HUES64 (cell line): ENCODE data around the gene JMJD1C.
"Not testable (repeated sequence)": the region's sequence is repeated elsewhere in the genome, so short reads cannot be mapped to it uniquely, and the experiment has no call there.

ENCODE experiments used
- H3K27ac ChIP-seq: 2 replicates; pipeline ENCODE4 v1.7.0; 2013; ENCODE audit warnings: low read depth, low read length, inconsistent platforms
- H3K27me3 ChIP-seq: 2 replicates; pipeline ENCODE4 v1.6.1; 2013; ENCODE audit warnings: mild to moderate bottlenecking, low read length; ENCODE audit not compliant: insufficient read depth
- H3K36me3 ChIP-seq: 2 replicates; pipeline ENCODE4 v1.6.1; 2013; ENCODE audit warnings: mild to moderate bottlenecking, low read length; ENCODE audit not compliant: insufficient read depth
- H3K4me1 ChIP-seq: 2 replicates; pipeline ENCODE4 v1.6.1; 2013; ENCODE audit warnings: mild to moderate bottlenecking, low read length, moderate library complexity; ENCODE audit not compliant: insufficient read depth
- H3K4me3 ChIP-seq: 2 replicates; pipeline ENCODE4 v1.5.1; 2013; ENCODE audit warnings: mild to moderate bottlenecking, low read length, moderate library complexity
- H3K9ac ChIP-seq: 2 replicates; pipeline ENCODE4 v1.6.1; 2013; ENCODE audit warnings: mild to moderate bottlenecking, low read depth, low read length
- H3K9me3 ChIP-seq: 2 replicates; pipeline ENCODE4 v1.6.1; 2013; ENCODE audit warnings: low read depth, low read length; ENCODE audit not compliant: insufficient read depth
- WGBS: fragments of 150-250, 120-280 bp; methylation state at CpG from one replicate; pipeline ENCODE4 v1.1.7; 2013; ENCODE audit warnings: missing lambda C conversion rate; 5-methylcytosine and 5-hydroxymethylcytosine counted together

JMJD1C gene

DNA sequence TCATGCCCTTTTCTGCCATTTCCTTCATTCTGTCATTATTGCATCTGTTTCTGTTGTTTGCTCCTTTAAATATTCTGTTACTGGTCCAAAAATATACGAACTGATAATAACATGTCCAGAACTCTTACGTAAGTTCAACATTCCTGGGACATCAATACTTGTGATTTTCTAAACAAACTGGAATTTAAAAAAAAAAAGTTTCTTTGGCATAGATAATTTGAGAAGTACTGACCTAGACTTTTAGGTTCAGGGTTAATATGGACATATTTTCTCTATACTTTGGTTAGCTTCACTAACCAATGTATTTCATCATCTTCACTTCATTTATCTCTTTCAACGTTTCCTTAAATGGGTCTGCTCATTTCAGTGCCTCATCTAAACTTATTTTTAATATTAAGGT, 147.3 kb downstream of the JMJD1C start:
- H3K27me3 ChIP-seq = no peaks in the 10 kb centered on the region
- no peak overlapping the region for H3K4me3 ChIP-seq
- no peak overlapping the region for H3K9ac ChIP-seq
- WGBS = 89% methylated on average over 3 of the region's 3 CpGs
- peaks cover 13% of the 10 kb centered on the region; the same call in 1 of the 2 replicates for H3K4me1 ChIP-seq
- H3K9me3 ChIP-seq = no peaks in the 10 kb centered on the region
- no peaks in the 10 kb centered on the region for H3K36me3 ChIP-seq
- no peak overlapping the region for H3K27ac ChIP-seq

DNA sequence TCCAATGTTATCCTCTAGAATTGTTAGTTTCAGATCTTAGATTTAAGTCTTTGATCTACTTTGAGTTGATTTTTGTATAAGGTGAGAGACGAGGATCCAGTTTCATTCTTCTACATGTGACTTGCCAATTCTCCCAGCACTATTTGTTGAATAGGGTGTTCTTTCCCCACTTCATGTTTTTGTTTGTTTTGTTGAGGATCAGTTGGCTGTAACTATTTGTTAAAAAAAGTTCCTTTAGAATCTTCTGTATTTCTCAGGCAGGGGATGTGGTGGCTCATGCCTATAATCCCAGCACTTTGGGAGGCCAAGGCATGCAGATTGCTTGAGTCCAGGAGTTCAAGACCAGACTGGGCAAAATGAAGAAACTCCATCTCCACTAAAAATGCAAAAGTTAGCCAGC, 151.8 kb downstream of the JMJD1C start:
- Histone ChIP-seq H3K27me3 (no peaks in the 10 kb centered on the region), H3K36me3 (no peaks in the 10 kb centered on the region), H3K4me1 (0 out of 2 replicates have a peak, but pooled peaks cover 2% of the 10 kb centered on the region), H3K27ac (no peak overlapping the region), H3K9me3 (no peaks in the 10 kb centered on the region), H3K9ac (no peak overlapping the region), H3K4me3 (no peak overlapping the region)
- WGBS = 80% methylated on average over 1 of the region's 1 CpG

- no peaks in the 10 kb centered on the region for H3K36me3 ChIP-seq
- 0 out of 2 replicates have a peak, but pooled peaks cover 2% of the 10 kb centered on the region for H3K4me1 ChIP-seq
- no peak overlapping the region for H3K9ac ChIP-seq
- H3K9me3 ChIP-seq = no peaks in the 10 kb centered on the region
- 95% methylated on average over 3 of the region's 3 CpGs for WGBS
- H3K27ac ChIP-seq = no peak overlapping the region
- no peaks in the 10 kb centered on the region for H3K27me3 ChIP-seq
- H3K4me3 ChIP-seq = no peak overlapping the region
Measured at GRCh38 chr10:63313066-63313717, 152.6 kb downstream of the JMJD1C start.

GRCh38 chr10:63308628-63309027, 157.1 kb downstream of the JMJD1C start:
- no peaks in the 10 kb centered on the region for H3K27me3 ChIP-seq
- no peaks in the 10 kb centered on the region for H3K4me1 ChIP-seq
- no peaks in the 10 kb centered on the region for H3K36me3 ChIP-seq
- H3K9ac ChIP-seq = no peak overlapping the region
- H3K4me3 ChIP-seq = no peak overlapping the region
- H3K9me3 ChIP-seq = no peaks in the 10 kb centered on the region
- no peak overlapping the region for H3K27ac ChIP-seq

GRCh38 chr10:63304146-63304545, 161.6 kb downstream of the JMJD1C start:
- Histone ChIP-seq H3K36me3 (no peaks in the 10 kb centered on the region), H3K9ac (no peak overlapping the region), H3K27me3 (no peaks in the 10 kb centered on the region), H3K4me3 (no peak overlapping the region), H3K9me3 (no peaks in the 10 kb centered on the region), H3K27ac (no peak overlapping the region), H3K4me1 (no peaks in the 10 kb centered on the region)
- WGBS = 96% methylated on average over 2 of the region's 3 CpGs

- Histone ChIP-seq H3K27ac (no peak overlapping the region), H3K9ac (no peak overlapping the region), H3K27me3 (no peaks in the 10 kb centered on the region), H3K4me1 (no peaks in the 10 kb centered on the region), H3K36me3 (no peaks in the 10 kb centered on the region), H3K9me3 (no peaks in the 10 kb centered on the region), H3K4me3 (no peak overlapping the region)
- WGBS = 93% methylated on average over 3 of the region's 3 CpGs
Measured at GRCh38 chr10:63300801-63301200, 165.0 kb downstream of the JMJD1C start.

- H3K27me3 ChIP-seq = no peaks in the 10 kb centered on the region
Measured at GRCh38 chr10:63297941-63298340, 167.8 kb downstream of the JMJD1C start.

GRCh38 chr10:63294781-63295180, 171.0 kb downstream of the JMJD1C start:
- 93% methylated on average over 2 of the region's 2 CpGs for WGBS
- H3K9me3 ChIP-seq = no peaks in the 10 kb centered on the region
- no peaks in the 10 kb centered on the region for H3K36me3 ChIP-seq
- no peaks in the 10 kb centered on the region; the same call in 1 of the 2 replicates for H3K4me1 ChIP-seq
- H3K9ac ChIP-seq = no peak overlapping the region
- H3K27ac ChIP-seq = no peak overlapping the region
- no peak overlapping the region for H3K4me3 ChIP-seq
- H3K27me3 ChIP-seq = no peaks in the 10 kb centered on the region

More at GRCh38 chr10:63297941-63298340, 167.8 kb downstream of the JMJD1C start:
- Histone ChIP-seq H3K4me1 (no peaks in the 10 kb centered on the region; the same call in 1 of the 2 replicates), H3K4me3 (no peak overlapping the region), H3K9me3 (no peaks in the 10 kb centered on the region), H3K36me3 (no peaks in the 10 kb centered on the region), H3K9ac (no peak overlapping the region), H3K27ac (no peak overlapping the region)
- 94% methylated on average over 8 of the region's 8 CpGs for WGBS

DNA sequence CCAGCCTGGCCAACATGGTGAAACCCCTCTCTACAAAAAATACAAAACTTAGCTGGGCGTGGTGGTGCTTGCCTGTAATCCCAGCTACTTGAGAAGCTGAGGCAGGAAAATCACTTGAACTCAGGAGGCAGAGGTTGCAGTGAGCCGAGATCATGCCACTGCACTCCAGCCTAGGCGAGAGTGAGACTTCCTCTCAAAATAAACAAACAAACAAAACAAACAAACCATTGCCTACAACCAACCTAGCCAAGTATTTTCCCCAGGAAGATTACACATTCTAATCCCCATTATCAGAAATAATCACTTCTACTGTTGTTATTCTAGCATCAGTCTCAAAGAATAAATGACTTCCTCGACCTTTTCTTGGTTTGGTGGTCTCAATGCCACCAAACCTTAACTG, 172.9 kb downstream of the JMJD1C start:
- H3K36me3 ChIP-seq, H3K4me3 ChIP-seq, H3K27ac ChIP-seq, H3K4me1 ChIP-seq, H3K27me3 ChIP-seq, H3K9ac ChIP-seq, H3K9me3 ChIP-seq: not testable (repeated sequence)
- WGBS = 86% methylated on average over 4 of the region's 4 CpGs

DNA sequence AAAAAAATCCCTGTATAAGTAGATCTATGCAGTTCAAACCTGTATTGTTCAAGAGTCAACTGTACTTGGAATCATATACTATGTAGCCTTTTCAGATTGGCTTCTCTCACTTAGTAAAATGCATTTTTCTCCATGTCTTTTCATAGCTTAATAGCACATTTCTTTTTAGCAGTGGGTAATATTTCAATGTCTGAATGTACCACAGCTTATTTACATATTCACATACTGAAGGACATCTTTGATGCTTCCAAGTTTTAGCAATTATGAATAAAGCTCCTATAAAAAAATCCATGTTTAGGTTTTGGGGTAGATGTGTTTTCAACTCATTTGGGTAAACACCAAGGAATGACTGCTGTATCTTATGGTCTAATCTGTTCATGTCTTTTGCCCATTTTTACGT, 177.6 kb downstream of the JMJD1C start:
- WGBS = 85% methylated on average over 1 of the region's 1 CpG

GRCh38 chr10:63286754-63287264, 179.0 kb downstream of the JMJD1C start:
- H3K4me3 ChIP-seq = no peak overlapping the region
- H3K27ac ChIP-seq = no peak overlapping the region
- H3K4me1 ChIP-seq = peaks cover 14% of the 10 kb centered on the region
- no peaks in the 10 kb centered on the region for H3K27me3 ChIP-seq
- no peaks in the 10 kb centered on the region for H3K9me3 ChIP-seq
- H3K9ac ChIP-seq = no peak overlapping the region
- H3K36me3 ChIP-seq = no peaks in the 10 kb centered on the region
- 86% methylated on average over 3 of the region's 4 CpGs for WGBS

More for the DNA sequence above, 177.6 kb downstream of the JMJD1C start:
- H3K4me1 ChIP-seq = peaks cover 14% of the 10 kb centered on the region
- H3K27me3 ChIP-seq = no peaks in the 10 kb centered on the region
- no peak overlapping the region for H3K9ac ChIP-seq
- H3K36me3 ChIP-seq = no peaks in the 10 kb centered on the region
- no peak overlapping the region for H3K4me3 ChIP-seq
- no peak overlapping the region for H3K27ac ChIP-seq
- H3K9me3 ChIP-seq = no peaks in the 10 kb centered on the region

GRCh38 chr10:63286340-63286739, 179.4 kb downstream of the JMJD1C start:
- no peaks in the 10 kb centered on the region for H3K27me3 ChIP-seq
- H3K9ac ChIP-seq = no peak overlapping the region
- H3K36me3 ChIP-seq = no peaks in the 10 kb centered on the region
- WGBS = 98% methylated on average over 4 of the region's 5 CpGs
- no peak overlapping the region for H3K4me3 ChIP-seq
- peak overlapping the region; percentile 25 for H3K27ac ChIP-seq
- H3K4me1 ChIP-seq = peaks cover 14% of the 10 kb centered on the region
- H3K9me3 ChIP-seq = no peaks in the 10 kb centered on the region
